H9 (cell line): ENCODE data around the gene FAM110C. TPM values are rescaled to one million over a fixed set of nuclear protein-coding genes. Genes with fewer than 3 reads are reported as not detected.

Experiments used
- DNase-seq: peaks from one replicate; pipeline ENCODE4 v3.0.0-alpha.2; 2017
- H2AFZ ChIP-seq: one replicate; pipeline ENCODE4 v1.6.1; 2013; ENCODE audit warnings: mild to moderate bottlenecking, low read length, control low read depth, moderate library complexity
- H2AK5ac ChIP-seq: 2 replicates; pipeline ENCODE4 v1.6.1; 2013; ENCODE audit warnings: low read length, control low read depth, mixed read lengths; ENCODE audit not compliant: insufficient read length
- H2BK120ac ChIP-seq: one replicate; pipeline ENCODE4 v1.6.1; 2013; ENCODE audit warnings: low read depth, mild to moderate bottlenecking, low read length, control low read depth, inconsistent platforms; ENCODE audit not compliant: poor library complexity, severe bottlenecking
- H2BK12ac ChIP-seq: 2 replicates; pipeline ENCODE4 v1.6.1; 2013; ENCODE audit warnings: low read length, control low read depth, mixed read lengths, low read depth; ENCODE audit not compliant: insufficient read length
- H2BK15ac ChIP-seq: 2 replicates; pipeline ENCODE4 v1.6.1; 2013; ENCODE audit warnings: low read depth, low read length, control low read depth
- H2BK20ac ChIP-seq: one replicate; pipeline ENCODE4 v1.6.1; 2013; ENCODE audit warnings: low read depth, mild to moderate bottlenecking, low read length, control low read depth, inconsistent platforms; ENCODE audit not compliant: poor library complexity, severe bottlenecking
- H2BK5ac ChIP-seq: 2 replicates; pipeline ENCODE4 v1.6.1; 2013; ENCODE audit warnings: low read length, control low read depth, mixed read lengths; ENCODE audit not compliant: insufficient read length
- H3K14ac ChIP-seq: 2 replicates; pipeline ENCODE4 v1.6.1; 2013; ENCODE audit warnings: low read length, control low read depth; ENCODE audit not compliant: insufficient read depth
- H3K18ac ChIP-seq: 2 replicates; pipeline ENCODE4 v1.6.1; 2013; ENCODE audit warnings: low read depth, mild to moderate bottlenecking, mixed read lengths, low read length, control low read depth; ENCODE audit not compliant: insufficient read length
- H3K23ac ChIP-seq: 2 replicates; pipeline ENCODE4 v1.6.1; 2013; ENCODE audit warnings: low read length, control low read depth, mixed read lengths, low read depth; ENCODE audit not compliant: insufficient read length
- H3K23me2 ChIP-seq: 2 replicates; pipeline ENCODE4 v1.6.1; 2013; ENCODE audit warnings: low read depth, mild to moderate bottlenecking, mixed read lengths, low read length, control low read depth; ENCODE audit not compliant: insufficient read length, poor library complexity, severe bottlenecking
- H3K27ac ChIP-seq: 2 replicates; pipeline ENCODE4 v1.5.1; 2013; ENCODE audit warnings: low read length, control low read depth, mixed read lengths, low read depth; ENCODE audit not compliant: insufficient read length
- H3K27me3 ChIP-seq: 2 replicates; pipeline ENCODE4 v1.6.1; 2013; ENCODE audit warnings: low read length, control low read depth, inconsistent platforms; ENCODE audit not compliant: insufficient read depth
- H3K4ac ChIP-seq: 2 replicates; pipeline ENCODE4 v1.6.1; 2013; ENCODE audit warnings: low read depth, mild to moderate bottlenecking, control low read depth, inconsistent platforms, low read length, moderate library complexity
- H3K4me1 ChIP-seq: 2 replicates; pipeline ENCODE4 v1.6.1; 2013; ENCODE audit warnings: low read length, control low read depth, inconsistent platforms; ENCODE audit not compliant: insufficient read depth
- H3K4me2 ChIP-seq: 2 replicates; pipeline ENCODE4 v1.6.1; 2013; ENCODE audit warnings: low read length, control low read depth, mixed read lengths; ENCODE audit not compliant: insufficient read length, insufficient read depth
- H3K56ac ChIP-seq: 2 replicates; pipeline ENCODE4 v1.6.1; 2013; ENCODE audit warnings: low read depth, mild to moderate bottlenecking, mixed read lengths, low read length, control low read depth; ENCODE audit not compliant: insufficient read length
- H3K79me1 ChIP-seq: 2 replicates; pipeline ENCODE4 v1.6.1; 2013; ENCODE audit warnings: low read depth, mild to moderate bottlenecking, moderate library complexity, low read length, control low read depth, inconsistent platforms; ENCODE audit not compliant: insufficient read depth, poor library complexity, severe bottlenecking
- H3K79me2 ChIP-seq: 2 replicates; pipeline ENCODE4 v1.6.1; 2013; ENCODE audit warnings: low read length, control low read depth, inconsistent platforms; ENCODE audit not compliant: insufficient read depth
- H3K9ac ChIP-seq: 2 replicates; pipeline ENCODE4 v1.6.1; 2013; ENCODE audit warnings: low read length, control low read depth, mixed read lengths; ENCODE audit not compliant: insufficient read length; ENCODE audit errors: extremely low read depth
- H3K9me3 ChIP-seq: one replicate; pipeline ENCODE4 v1.6.1; 2013; ENCODE audit warnings: low read depth, low read length, inconsistent platforms; ENCODE audit not compliant: control insufficient read depth
- H3T11ph ChIP-seq: one replicate; pipeline ENCODE4 v1.6.1; 2013; ENCODE audit warnings: mild to moderate bottlenecking, low read length, control low read depth, inconsistent platforms
- H4K20me1 ChIP-seq: one replicate; pipeline ENCODE4 v1.6.1; 2013; ENCODE audit not compliant: control insufficient read depth, insufficient read length, insufficient read depth
- H4K5ac ChIP-seq: 2 replicates; pipeline ENCODE4 v1.6.1; 2013; ENCODE audit warnings: low read depth, mild to moderate bottlenecking, mixed read lengths, low read length, control low read depth; ENCODE audit not compliant: insufficient read length
- H4K8ac ChIP-seq: replicated peaks from 2 replicates; pipeline ENCODE4 v1.6.1; 2013; ENCODE audit warnings: low read length, control low read depth, mixed read lengths, low read depth; ENCODE audit not compliant: insufficient read length
- H4K91ac ChIP-seq: 2 replicates; pipeline ENCODE4 v1.6.1; 2013; ENCODE audit warnings: low read depth, mild to moderate bottlenecking, moderate library complexity, mixed read lengths, low read length, control low read depth; ENCODE audit not compliant: insufficient read length
- H3K27ac Mint-ChIP-seq, 3 experiments: 2 replicates in 2 of 3; 3 replicates in 1 of 3; pipeline ENCODE4 v1.8.0; 2020 to 2021; ENCODE audit warnings: mixed read lengths in 3 of 3, mild to moderate bottlenecking in 1 of 3, moderate library complexity in 1 of 3
- H3K27me3 Mint-ChIP-seq: 2 replicates; pipeline ENCODE4 v1.8.0; 2021; ENCODE audit warnings: low read depth, mild to moderate bottlenecking, moderate library complexity, mixed read lengths
- H3K36me3 Mint-ChIP-seq, 3 experiments: 2 replicates in 2 of 3; 3 replicates in 1 of 3; pipeline ENCODE4 v1.8.0; 2020 to 2021; ENCODE audit warnings: low read depth in 3 of 3, mixed read lengths in 3 of 3; ENCODE audit not compliant: insufficient read depth in 1 of 3
- H3K4me1 Mint-ChIP-seq, 2 experiments: 2 replicates each; pipeline ENCODE4 v1.8.0; 2020; ENCODE audit warnings: mixed read lengths in 2 of 2
- H3K4me3 Mint-ChIP-seq, 2 experiments: 2 replicates in 1 of 2; 3 replicates in 1 of 2; pipeline ENCODE4 v1.8.0; 2020 to 2021; ENCODE audit warnings: mild to moderate bottlenecking in 2 of 2, mixed read lengths in 2 of 2, moderate library complexity in 1 of 2
- H3K9me3 Mint-ChIP-seq, 2 experiments: 2 replicates in 1 of 2; 3 replicates in 1 of 2; pipeline ENCODE4 v1.8.0; 2020; ENCODE audit warnings: mild to moderate bottlenecking in 2 of 2, mixed read lengths in 2 of 2, moderate library complexity in 1 of 2
- WGBS: extraction: QIAGEN DNeasy Blood & Tissue Kit; methylation state at CpG from one replicate; pipeline ENCODE4 v1.1.7; 2013; ENCODE audit warnings: missing lambda C conversion rate, low lambda C conversion rate, mixed read lengths; ENCODE audit not compliant: insufficient read length; ENCODE audit errors: extremely low coverage; 5-methylcytosine and 5-hydroxymethylcytosine counted together
- total RNA-seq: library from RNA; stranded (reverse); gene quantifications from 2 replicates; pipeline ENCODE4 v1.2.1, GENCODE V29; 2021
- TF ChIP-seq, protein P1 (sequence below): fragments of 200-600 bp; sonication (generic); conservative IDR thresholded peaks from 3 replicates; pipeline ENCODE4 v1.8.0; 2021; ENCODE audit warnings: antibody characterized with exemption, mild to moderate bottlenecking

Gene FAM110C
- total RNA-seq, 1 experiment from 2014 or later: 3.4 TPM

DNA sequence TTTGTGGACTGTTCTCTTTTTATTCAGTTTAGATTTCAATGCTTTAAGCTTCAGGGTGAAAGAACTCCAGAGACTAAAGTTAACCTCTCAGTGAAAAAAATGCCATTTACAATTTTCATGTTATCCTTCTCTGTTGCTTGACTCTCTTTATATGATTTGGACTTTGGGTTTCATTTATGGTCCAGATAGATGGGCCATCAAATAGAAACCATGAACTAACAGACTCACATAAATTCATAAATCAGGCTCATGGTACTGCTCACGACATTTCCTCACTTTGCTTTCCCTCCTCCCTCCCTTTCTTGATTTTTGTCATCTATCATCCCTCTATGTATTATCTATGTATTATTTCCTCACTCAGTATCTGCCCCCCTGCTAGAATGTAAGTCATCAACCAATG lies 10.0 kb downstream of the FAM110C start:
- Histone ChIP-seq H3K27me3 (no peaks in the 10 kb centered on the region), H4K5ac (no peak overlapping the region), H3K56ac (no peak overlapping the region), H2AFZ (no peak overlapping the region), H3K14ac (no peak overlapping the region), H4K8ac (no peak overlapping the region), H2BK15ac (no peak overlapping the region), H3K79me1 (no peaks in the 10 kb centered on the region), H3T11ph (no peak overlapping the region), H3K79me2 (no peaks in the 10 kb centered on the region), H2BK120ac (no peak overlapping the region), H3K9me3 (no peaks in the 10 kb centered on the region), H3K4me1 (no peaks in the 10 kb centered on the region), H3K23me2 (no peaks in the 10 kb centered on the region), H2BK5ac (no peak overlapping the region), H2AK5ac (no peak overlapping the region), H3K4me2 (no peak overlapping the region), H3K9ac (no peak overlapping the region), H3K4ac (no peak overlapping the region), H3K27ac (no peak overlapping the region), H4K20me1 (no peaks in the 10 kb centered on the region), H3K23ac (no peak overlapping the region), H2BK20ac (no peak overlapping the region), H2BK12ac (no peak overlapping the region), H4K91ac (no peak overlapping the region), H3K18ac (no peak overlapping the region)
- TF ChIP-seq, protein P1, sequence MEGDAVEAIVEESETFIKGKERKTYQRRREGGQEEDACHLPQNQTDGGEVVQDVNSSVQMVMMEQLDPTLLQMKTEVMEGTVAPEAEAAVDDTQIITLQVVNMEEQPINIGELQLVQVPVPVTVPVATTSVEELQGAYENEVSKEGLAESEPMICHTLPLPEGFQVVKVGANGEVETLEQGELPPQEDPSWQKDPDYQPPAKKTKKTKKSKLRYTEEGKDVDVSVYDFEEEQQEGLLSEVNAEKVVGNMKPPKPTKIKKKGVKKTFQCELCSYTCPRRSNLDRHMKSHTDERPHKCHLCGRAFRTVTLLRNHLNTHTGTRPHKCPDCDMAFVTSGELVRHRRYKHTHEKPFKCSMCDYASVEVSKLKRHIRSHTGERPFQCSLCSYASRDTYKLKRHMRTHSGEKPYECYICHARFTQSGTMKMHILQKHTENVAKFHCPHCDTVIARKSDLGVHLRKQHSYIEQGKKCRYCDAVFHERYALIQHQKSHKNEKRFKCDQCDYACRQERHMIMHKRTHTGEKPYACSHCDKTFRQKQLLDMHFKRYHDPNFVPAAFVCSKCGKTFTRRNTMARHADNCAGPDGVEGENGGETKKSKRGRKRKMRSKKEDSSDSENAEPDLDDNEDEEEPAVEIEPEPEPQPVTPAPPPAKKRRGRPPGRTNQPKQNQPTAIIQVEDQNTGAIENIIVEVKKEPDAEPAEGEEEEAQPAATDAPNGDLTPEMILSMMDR: no peak
- Mint-ChIP-seq H3K4me1 (peaks cover 11% of the 10 kb centered on the region in 2 experiments), H3K36me3 (peaks cover 0 to 10% (median 6%) of the 10 kb centered on the region in 3 experiments; a peak in 4 of 7 replicates), H3K27me3 (0 out of 2 replicates have a peak, but pooled peaks cover 3% of the 10 kb centered on the region), H3K27ac (no peak overlapping the region), H3K9me3 (no peaks in the 10 kb centered on the region), H3K4me3 (no peak overlapping the region)
- DNase-seq: no peak
- no CpG with 5 or more reads among the region's 1 CpG for WGBS
